Bronchial epithelial cell (primary cell): ENCODE data around the gene PTPRN2. TPM values are rescaled to one million over a fixed set of nuclear protein-coding genes. Genes with fewer than 3 reads are reported as not detected.

Experiments used
- DNase-seq: peaks from one replicate; pipeline ENCODE4 v3.0.0-alpha.2; 2010; ENCODE audit warnings: low read depth
- FAIRE-seq: peaks from 2 replicates; lab custom pipeline; 2011; peaks lifted over from hg19 to GRCh38; lab: Jason Lieb, UNC
- H3K27me3 ChIP-seq: 2 replicates; pipeline ENCODE4 v1.5.1; 2011; ENCODE audit warnings: low read length; ENCODE audit not compliant: control insufficient read depth, insufficient read depth
- H3K36me3 ChIP-seq: 2 replicates; pipeline ENCODE4 v1.5.1; 2011; ENCODE audit warnings: low read length; ENCODE audit not compliant: control insufficient read depth, insufficient read depth
- H3K4me3 ChIP-seq: 2 replicates; pipeline ENCODE4 v1.5.1; 2011; ENCODE audit warnings: mild to moderate bottlenecking, low read depth, low read length, control low read depth
- CTCF ChIP-seq: IDR thresholded peaks from 2 replicates; pipeline ENCODE4 v1.5.1; 2011; ENCODE audit warnings: mild to moderate bottlenecking, moderate library complexity, low read length, control low read depth, inconsistent platforms; ENCODE audit not compliant: insufficient read depth, severe bottlenecking
- total RNA-seq: library from RNA; depleted of rRNA; stranded (reverse); fragments of >200 nt; gene quantifications from 2 replicates; pipeline ENCODE4 v1.2.1, GENCODE V29; 2014

Gene PTPRN2
- total RNA-seq, 1 donor from 2014 or later: 1.1 TPM

GRCh38 chr7:158542651-158543566 is 44.7 kb downstream of the PTPRN2 start:
- H3K27me3 ChIP-seq: no peaks in the 10 kb centered on the region
- no peak for TF ChIP-seq CTCF
- DNase-seq: no peak
- H3K36me3 ChIP-seq: no peaks in the 10 kb centered on the region
- FAIRE-seq: no peak
- H3K4me3 ChIP-seq: no peak overlapping the region

DNA sequence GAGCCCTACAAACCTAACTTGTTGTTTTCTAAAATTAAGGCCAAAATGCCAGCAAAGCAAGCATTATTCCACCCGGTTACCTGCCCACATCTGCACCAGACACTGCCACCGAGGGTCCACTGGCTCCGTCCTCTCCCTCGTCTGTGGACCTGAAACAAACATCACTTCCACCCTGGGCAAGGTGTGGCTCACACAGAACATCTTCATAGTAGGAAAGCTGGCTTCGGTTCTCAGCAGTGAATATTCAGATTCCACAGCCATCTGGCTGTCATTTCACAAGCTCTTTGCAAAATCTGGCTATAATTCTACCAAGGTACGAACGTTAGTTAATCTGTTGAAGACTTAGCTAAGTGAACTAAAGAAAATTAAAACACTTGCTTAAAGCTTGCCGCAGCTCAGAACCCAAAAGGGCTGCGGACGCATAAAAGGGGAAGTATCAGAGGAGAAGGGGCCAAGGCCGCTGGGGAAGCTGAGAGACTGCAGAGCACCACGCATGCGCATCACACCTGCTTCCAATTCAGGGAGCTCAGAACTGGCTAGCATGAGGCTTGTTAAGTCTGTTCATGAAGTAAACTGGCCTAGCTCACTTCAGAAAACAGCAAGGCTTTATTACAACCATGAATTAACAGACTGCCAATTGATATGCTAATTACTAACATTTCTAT is 46.1 kb downstream of the PTPRN2 start:
- TF ChIP-seq CTCF: no peak
- DNase-seq (no peak), FAIRE-seq (no peak)
- Histone ChIP-seq H3K27me3 (no peaks in the 10 kb centered on the region), H3K36me3 (no peaks in the 10 kb centered on the region), H3K4me3 (no peak overlapping the region)

DNA sequence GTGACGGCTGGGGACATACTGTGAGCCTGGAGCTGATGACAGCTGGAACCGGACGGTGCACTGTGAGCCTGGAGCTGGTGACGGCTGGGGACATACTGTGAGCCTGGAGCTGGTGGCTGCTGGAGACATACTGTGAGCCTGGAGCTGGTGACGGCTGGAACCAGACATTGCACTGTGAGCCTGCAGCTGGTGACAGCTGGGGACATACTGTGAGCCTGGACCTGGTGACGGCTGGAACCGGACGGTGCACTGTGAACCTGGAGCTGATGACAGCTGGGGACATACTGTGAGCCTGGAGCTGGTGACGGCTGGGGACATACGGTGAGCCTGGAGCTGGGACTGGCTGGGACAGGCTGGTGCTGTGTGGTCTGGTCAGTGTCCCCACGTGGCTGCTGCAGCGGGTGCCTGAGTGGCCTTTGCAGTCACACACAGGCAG is 47.9 kb downstream of the PTPRN2 start:
- DNase-seq (no peak), FAIRE-seq (no peak)
- no peaks in the 10 kb centered on the region for H3K36me3 ChIP-seq
- H3K27me3 ChIP-seq: no peaks in the 10 kb centered on the region
- H3K4me3 ChIP-seq: no peak overlapping the region
- TF ChIP-seq CTCF: no peak

- DNase-seq: no peak
- TF ChIP-seq CTCF: no peak
- no peak overlapping the region for H3K4me3 ChIP-seq
- no peak for FAIRE-seq
- no peaks in the 10 kb centered on the region for H3K27me3 ChIP-seq
- no peaks in the 10 kb centered on the region for H3K36me3 ChIP-seq
Observed at GRCh38 chr7:158538156-158538946, 49.3 kb downstream of the PTPRN2 start.

- no peak for FAIRE-seq
- no peak overlapping the region for H3K4me3 ChIP-seq
- no peaks in the 10 kb centered on the region for H3K36me3 ChIP-seq
- no peak for TF ChIP-seq CTCF
- no peaks in the 10 kb centered on the region for H3K27me3 ChIP-seq
- DNase-seq: no peak
Observed at GRCh38 chr7:158537516-158537882, 50.1 kb downstream of the PTPRN2 start.
